ENCODE data around the gene ING3.

The ING3 gene

DNA sequence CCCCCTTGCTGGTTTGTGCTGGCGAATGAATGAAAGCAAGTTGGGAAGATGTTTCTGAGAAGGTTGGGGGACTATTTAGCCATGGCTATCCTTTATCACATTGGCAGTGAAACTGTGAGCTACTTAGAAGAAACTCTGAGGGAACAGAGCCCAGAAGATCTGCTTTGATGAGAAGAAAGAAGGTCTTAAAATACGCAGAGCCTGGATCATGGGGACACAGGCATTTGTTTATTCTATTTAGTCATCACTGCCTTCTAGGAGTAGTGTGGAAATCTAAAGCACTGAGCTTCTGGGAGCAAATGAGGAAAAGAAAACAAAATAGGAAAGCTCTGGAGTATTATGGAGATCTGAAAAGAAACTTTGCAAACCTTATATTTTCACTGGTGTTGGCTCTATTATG is 66.4 kb downstream of the ING3 start:
- ATAC-seq (no peak), DNase-seq (no peak)
- Mint-ChIP-seq H3K9me3 (no peaks in the 10 kb centered on the region), H3K27ac (no peak overlapping the region), H3K4me1 (no peaks in the 10 kb centered on the region), H3K4me3 (no peak overlapping the region), H3K36me3 (ENCODE audit: low read depth) (no peaks in the 10 kb centered on the region), H3K27me3 (no peaks in the 10 kb centered on the region)

DNA sequence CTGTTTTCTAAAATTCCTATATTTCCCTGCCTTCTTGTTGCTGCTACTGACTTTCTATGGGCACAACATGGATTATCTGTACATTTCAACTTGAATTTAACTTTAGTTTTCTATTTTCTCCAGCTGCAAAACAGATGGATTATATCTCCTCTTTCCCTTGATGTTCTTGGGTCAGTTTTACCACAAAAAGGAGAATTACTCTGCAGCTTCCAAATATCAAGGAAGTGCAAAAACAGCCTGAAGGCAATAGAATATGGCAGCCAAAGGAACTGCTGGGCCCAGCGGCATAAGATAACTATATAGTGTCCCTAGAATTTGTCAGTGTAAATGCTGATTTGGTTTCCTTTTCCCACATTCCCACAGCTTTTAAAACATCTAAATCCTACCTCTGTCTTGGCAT is 67.0 kb downstream of the ING3 start:
- no peak for ATAC-seq
- no peak overlapping the region for H3K4me3 Mint-ChIP-seq
- no peaks in the 10 kb centered on the region for H3K27me3 Mint-ChIP-seq
- H3K36me3 Mint-ChIP-seq (ENCODE audit: low read depth): no peaks in the 10 kb centered on the region
- no peak overlapping the region for H3K27ac Mint-ChIP-seq
- no peaks in the 10 kb centered on the region for H3K4me1 Mint-ChIP-seq
- no peaks in the 10 kb centered on the region for H3K9me3 Mint-ChIP-seq
- no peak for DNase-seq

DNA sequence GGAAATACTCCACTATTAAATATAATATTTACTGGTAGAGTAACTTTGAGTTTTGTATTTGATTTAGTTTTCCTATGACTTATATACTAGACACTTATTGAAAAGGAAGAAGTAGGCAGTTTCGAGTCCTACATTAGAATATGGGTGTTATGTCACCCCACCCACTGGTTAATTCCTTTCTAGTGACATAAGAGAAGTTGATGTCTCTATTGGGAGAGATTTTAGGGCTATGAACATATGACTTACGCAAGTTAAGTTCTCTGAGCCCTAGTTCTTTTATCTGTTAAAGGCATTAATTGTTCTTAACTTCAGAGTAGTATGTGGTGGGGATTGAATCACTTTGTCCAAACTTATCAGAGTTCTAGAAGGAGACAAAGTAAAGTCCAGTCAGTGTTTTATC is 68.4 kb downstream of the ING3 start:
- no peak for DNase-seq
- H3K27ac Mint-ChIP-seq: no peak overlapping the region
- H3K27me3 Mint-ChIP-seq: no peaks in the 10 kb centered on the region

DNA sequence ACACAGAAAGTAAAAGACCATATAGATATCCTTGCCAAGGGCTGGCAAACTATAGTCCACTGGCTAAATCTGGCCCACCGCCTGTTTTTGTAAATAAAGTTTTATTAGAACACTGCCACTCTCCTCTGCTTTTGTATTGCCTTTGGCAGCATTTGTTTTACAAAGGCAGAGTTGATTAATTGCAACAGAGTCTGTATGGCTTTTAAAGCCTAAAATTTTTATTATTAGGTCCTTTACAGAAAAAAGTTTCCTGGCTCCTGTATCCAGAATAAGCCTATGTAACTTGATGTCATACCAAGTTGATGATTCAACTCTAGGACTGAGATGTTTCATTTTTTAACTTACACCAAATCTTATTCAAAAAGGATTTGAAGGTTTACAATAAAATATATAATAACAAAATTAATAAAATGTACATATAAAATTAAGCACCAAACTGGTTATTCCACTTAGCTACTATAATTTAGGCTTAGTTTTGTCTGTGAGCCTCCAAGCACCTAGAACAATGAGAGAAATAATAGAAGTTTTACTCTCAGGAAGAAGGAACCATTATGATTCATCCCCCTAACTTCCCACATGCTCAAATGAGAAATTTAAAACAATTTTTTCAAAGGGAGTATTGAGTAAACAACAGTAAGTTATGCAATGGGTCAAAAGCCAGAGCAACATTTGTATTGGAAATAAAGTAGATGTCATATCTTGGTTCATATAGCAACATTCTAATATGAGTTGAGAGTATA is 69.8 kb downstream of the ING3 start:
- Mint-ChIP-seq H3K9me3 (no peaks in the 10 kb centered on the region), H3K36me3 (ENCODE audit: low read depth) (no peaks in the 10 kb centered on the region), H3K4me3 (no peak overlapping the region), H3K27ac (no peak overlapping the region), H3K4me1 (no peaks in the 10 kb centered on the region), H3K27me3 (no peaks in the 10 kb centered on the region)
- ATAC-seq (no peak), DNase-seq (no peak)

More for the DNA sequence above, 68.4 kb downstream of the ING3 start:
- H3K4me1 Mint-ChIP-seq: no peaks in the 10 kb centered on the region
- H3K9me3 Mint-ChIP-seq: no peaks in the 10 kb centered on the region
- no peak overlapping the region for H3K4me3 Mint-ChIP-seq
- no peaks in the 10 kb centered on the region for H3K36me3 Mint-ChIP-seq (ENCODE audit: low read depth)
- ATAC-seq: no peak

DNA sequence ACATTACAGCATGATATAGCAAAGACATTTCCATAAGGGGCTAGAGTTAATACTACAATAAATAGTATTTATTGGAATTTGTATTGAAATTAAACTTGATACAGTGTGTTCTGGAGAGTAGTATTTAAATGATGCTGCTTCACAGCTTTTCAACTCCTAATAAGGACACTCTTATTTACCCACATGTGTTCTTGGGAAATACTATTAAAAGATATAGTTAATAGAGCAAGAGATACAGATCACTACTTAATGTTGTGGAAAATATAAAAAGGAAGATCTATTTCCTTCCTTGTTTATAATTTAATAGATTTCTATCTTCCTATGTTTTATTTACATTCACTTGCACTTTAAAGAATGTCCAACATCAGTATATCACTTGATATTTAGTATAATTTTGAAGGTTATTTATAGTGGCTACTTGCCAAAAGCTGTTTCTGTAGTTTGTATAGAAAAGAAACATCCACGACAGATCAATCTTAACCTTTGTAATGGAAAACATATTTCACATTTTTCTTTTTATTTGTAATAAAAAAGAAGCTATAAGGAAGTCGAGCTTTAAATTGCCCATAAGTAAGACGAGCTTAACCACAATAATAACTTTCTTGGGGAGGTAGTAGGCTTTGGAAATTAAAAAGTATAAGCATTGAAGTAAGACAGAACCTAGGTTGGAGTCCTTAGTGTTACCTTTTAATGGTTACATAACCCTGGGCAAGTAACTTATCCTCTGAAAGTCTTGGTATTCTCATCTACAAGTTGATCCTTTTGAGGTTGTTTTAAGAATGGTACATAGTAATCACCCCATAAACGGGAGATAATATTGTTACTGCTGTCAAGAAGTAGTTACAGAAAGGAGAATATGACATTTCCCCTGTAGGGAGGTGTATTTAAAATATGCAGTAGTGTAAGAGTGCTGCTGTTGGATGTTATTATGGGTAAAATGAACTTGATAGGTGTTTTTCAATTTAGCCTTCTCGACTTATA is 70.7 kb downstream of the ING3 start:
- Mint-ChIP-seq H3K27ac (no peak overlapping the region), H3K36me3 (ENCODE audit: low read depth) (no peaks in the 10 kb centered on the region), H3K4me1 (peaks cover under 1% of the 10 kb centered on the region), H3K27me3 (peaks cover 2% of the 10 kb centered on the region), H3K4me3 (no peak overlapping the region), H3K9me3 (peaks cover 3% of the 10 kb centered on the region)
- ATAC-seq (no peak), DNase-seq (no peak)

DNA sequence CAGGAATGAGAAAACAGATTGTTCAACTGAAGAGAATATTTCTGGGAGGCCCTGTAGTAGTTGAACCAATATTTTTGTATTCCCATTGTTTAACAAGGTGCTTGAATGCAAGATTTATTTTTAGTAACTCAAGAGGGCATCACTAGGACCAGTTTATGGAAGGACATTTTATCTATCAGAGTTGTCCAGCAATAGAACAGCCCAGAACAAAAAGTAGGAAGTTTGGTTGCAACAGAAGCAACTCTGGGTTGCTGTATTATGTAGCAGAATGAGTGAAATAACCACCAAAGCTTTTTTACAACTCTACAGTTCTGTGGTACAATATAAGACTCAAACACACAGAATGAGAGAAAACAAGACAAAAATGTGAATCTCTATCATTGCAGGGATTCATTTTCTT is 72.6 kb downstream of the ING3 start:
- H3K9me3 Mint-ChIP-seq: peaks cover 3% of the 10 kb centered on the region
- H3K4me1 Mint-ChIP-seq: peaks cover 2% of the 10 kb centered on the region
- no peaks in the 10 kb centered on the region for H3K36me3 Mint-ChIP-seq (ENCODE audit: low read depth)
- peaks cover 2% of the 10 kb centered on the region for H3K27me3 Mint-ChIP-seq
- ATAC-seq (no peak), DNase-seq (no peak)
- H3K27ac Mint-ChIP-seq: no peak overlapping the region
- no peak overlapping the region for H3K4me3 Mint-ChIP-seq

DNA sequence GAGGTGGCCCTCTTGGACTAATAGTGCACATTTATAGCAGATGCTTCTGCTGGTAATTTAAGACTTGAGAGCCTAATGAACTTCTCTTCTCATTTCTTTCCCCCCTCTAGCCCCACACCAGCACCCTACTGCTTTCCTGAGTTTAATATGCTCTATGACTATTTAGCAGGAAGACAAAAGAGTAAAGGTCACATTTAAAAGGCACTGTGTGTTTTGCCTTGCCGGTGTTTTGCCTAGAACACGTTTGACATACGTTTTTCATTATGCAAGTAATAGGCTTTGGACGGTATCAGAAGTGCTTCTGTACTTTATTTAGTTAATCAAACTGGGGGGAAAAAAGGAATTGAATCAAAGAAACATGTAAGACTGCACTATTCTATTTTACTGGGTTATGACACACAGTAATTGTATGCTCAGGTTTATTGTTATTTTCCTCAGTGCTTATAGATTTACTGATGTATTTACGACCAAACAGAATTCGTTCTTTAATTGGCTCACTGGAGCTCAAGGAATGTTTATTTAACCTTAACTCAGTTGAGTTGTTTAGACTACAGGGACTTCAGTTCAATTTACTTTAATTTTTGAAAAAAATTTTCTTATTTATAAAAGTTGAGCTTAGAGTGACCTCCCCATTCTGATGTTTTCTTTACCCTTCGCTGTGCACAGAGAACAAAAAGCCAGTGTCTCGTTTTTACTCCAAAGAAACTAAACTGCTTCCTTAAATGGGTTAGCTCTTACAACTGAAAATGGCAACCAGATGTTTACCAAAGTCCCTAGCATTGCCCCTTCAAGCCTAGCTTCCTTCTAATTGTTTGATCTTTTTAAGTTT is 73.3 kb downstream of the ING3 start:
- ATAC-seq (no peak), DNase-seq (no peak)
- Mint-ChIP-seq H3K36me3 (ENCODE audit: low read depth) (no peaks in the 10 kb centered on the region), H3K27me3 (peaks cover 5% of the 10 kb centered on the region), H3K4me3 (no peak overlapping the region), H3K4me1 (peaks cover 2% of the 10 kb centered on the region), H3K9me3 (peaks cover 3% of the 10 kb centered on the region), H3K27ac (no peak overlapping the region)

DNA sequence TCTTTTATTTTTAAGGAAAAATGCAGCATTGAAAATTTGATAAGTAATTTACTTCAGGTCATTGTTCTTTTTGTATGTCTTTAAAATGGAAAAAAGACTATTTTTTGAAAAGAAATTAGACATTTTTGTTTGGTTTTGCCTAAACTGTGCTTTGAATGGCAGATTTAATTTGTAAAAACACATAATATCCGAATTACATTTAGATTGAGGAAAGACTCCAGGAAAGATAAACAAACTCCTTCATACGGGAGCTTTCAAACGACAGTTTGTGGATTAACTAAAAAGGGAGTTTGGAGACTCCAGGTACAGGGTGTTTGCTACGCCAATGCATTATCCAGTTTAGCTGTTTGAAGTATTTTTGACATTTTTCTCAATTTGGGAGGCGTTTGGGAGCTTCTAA is 74.0 kb downstream of the ING3 start:
- peaks cover 3% of the 10 kb centered on the region for H3K9me3 Mint-ChIP-seq
- peaks cover 2% of the 10 kb centered on the region for H3K4me1 Mint-ChIP-seq
- no peak for ATAC-seq
- H3K36me3 Mint-ChIP-seq (ENCODE audit: low read depth): no peaks in the 10 kb centered on the region
- peaks cover 5% of the 10 kb centered on the region for H3K27me3 Mint-ChIP-seq
- no peak overlapping the region for H3K4me3 Mint-ChIP-seq
- no peak overlapping the region for H3K27ac Mint-ChIP-seq
- no peak for DNase-seq

DNA sequence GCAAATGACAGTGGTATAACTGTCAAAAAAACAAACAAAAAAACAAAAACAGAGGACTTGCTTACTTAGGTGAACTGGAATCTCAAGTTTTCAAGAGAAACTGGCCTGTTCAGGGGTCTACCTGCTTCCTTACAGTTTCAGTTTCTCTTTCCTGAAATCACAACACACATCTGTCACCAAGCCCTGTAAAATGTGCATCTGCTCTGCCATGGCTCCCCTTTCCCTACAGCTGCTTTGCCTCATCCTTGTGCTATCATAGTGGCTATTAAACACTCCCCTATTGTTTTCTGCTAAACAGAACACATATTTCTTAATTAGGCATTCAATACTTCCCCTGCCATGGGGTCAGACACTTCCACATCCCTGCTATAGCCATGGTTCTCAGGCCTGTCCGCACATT is 75.6 kb downstream of the ING3 start:
- no peak for ATAC-seq
- peaks cover 3% of the 10 kb centered on the region for H3K9me3 Mint-ChIP-seq
- no peak overlapping the region for H3K27ac Mint-ChIP-seq
- H3K27me3 Mint-ChIP-seq: peaks cover 5% of the 10 kb centered on the region
- no peak for DNase-seq
- no peaks in the 10 kb centered on the region for H3K36me3 Mint-ChIP-seq (ENCODE audit: low read depth)
- H3K4me1 Mint-ChIP-seq: peaks cover 2% of the 10 kb centered on the region
- no peak overlapping the region for H3K4me3 Mint-ChIP-seq

DNA sequence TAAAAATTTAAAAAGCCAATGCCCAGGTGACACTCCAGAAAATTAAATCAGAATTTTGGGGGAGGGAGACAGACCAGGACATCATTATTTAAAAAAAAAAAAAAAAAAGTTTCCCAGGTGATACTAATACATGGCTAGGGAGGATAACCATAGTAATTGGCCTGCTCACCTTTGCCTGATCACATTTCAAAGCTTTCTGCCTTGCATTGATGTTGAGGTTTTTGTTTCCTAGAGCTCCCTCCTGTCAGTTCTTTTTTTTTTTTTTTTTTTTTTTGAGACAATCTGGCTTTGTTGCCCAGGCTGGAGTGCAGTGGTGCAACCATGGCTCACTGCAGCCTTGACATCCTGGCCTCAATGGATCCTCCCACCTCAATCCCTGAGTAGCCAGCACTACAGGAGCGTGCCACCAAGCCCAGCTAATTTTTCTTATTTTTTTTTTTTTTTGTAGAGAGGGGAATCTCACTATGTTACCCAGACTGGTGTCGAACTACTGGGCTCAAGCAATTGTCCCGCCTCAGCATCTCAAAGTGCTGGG is 76.1 kb downstream of the ING3 start:
- ATAC-seq (no peak), DNase-seq (no peak)
- H3K4me1 Mint-ChIP-seq: peaks cover 2% of the 10 kb centered on the region
- no peaks in the 10 kb centered on the region for H3K36me3 Mint-ChIP-seq (ENCODE audit: low read depth)
- no peak overlapping the region for H3K4me3 Mint-ChIP-seq
- H3K9me3 Mint-ChIP-seq: peaks cover 3% of the 10 kb centered on the region
- peaks cover 5% of the 10 kb centered on the region for H3K27me3 Mint-ChIP-seq
- no peak overlapping the region for H3K27ac Mint-ChIP-seq

All from activated naive CD8-positive, alpha-beta T cell treated with anti-CD3 and anti-CD28 coated beads, Interleukin-2, amount 50 U/mL, for 24 hours (primary cell).